GM12878 (cell line): Measurements from ENCODE around the gene IL4. TPM values are rescaled to one million over a fixed set of nuclear protein-coding genes. Genes with fewer than 3 reads are reported as not detected.

Experiments
- ATAC-seq: fragments of 200-7000 bp; cut with Tn5 transposase; 3 replicates; pipeline ENCODE4 v1.9.1; 2020; ENCODE audit warnings: mild to moderate bottlenecking, moderate library complexity
- BruUV-seq: library from RNA; stranded (reverse); fragments of 400-500 nt; replicated peaks from 2 replicates; lab custom pipeline; 2021; lab: Mats Ljungman, UMichigan
- CTCF ChIA-PET: fragments of 300-600 bp; sonication (Branson Sonifier 250); formaldehyde crosslinking; extraction: SDS; loops from one replicate; lab custom pipeline; 2021; ENCODE audit warnings: inconsistent platforms; lab: Yijun Ruan, JAX
- POLR2A ChIA-PET: fragments of 350-600 bp; formaldehyde crosslinking; extraction: SDS; loops from one replicate; lab custom pipeline; 2021; ENCODE audit warnings: inconsistent platforms; lab: Charles Lee
- RAD21 ChIA-PET: fragments of 300-600 bp; sonication (Branson Sonifier 250); formaldehyde crosslinking; loops from one replicate; lab custom pipeline; 2023; ENCODE audit warnings: antibody characterized with exemption; ENCODE audit not compliant: unreplicated experiment; lab: Charles Lee
- SMC1A ChIA-PET: fragments of 300-600 bp; sonication (Branson Sonifier 250); formaldehyde crosslinking; loops from one replicate; lab custom pipeline; 2023; ENCODE audit not compliant: unreplicated experiment, uncharacterized antibody; lab: Charles Lee
- DNase-seq: peaks from one replicate; pipeline ENCODE4 v3.0.0-alpha.2; 2011; ENCODE audit warnings: low read depth, low spot score
- FAIRE-seq: peaks from 3 replicates; lab custom pipeline; 2011; peaks lifted over from hg19 to GRCh38; lab: Jason Lieb, UNC
- H2AFZ ChIP-seq: 2 replicates; pipeline ENCODE4 v1.6.0; 2011; ENCODE audit warnings: low read depth, low read length, control low read depth; ENCODE audit not compliant: control insufficient read depth
- H3K27ac ChIP-seq: 2 replicates; pipeline ENCODE4 v1.5.1; 2011; ENCODE audit warnings: control low read depth; ENCODE audit not compliant: control insufficient read depth, insufficient read depth
- H3K27me3 ChIP-seq, 2 experiments: replicated peaks in 1 of 2; 2 replicates each; pipeline versions ENCODE4 v1.6.0 to v1.6.1; 2011; ENCODE audit warnings: low read length in 1 of 2; ENCODE audit not compliant: control insufficient read depth in 2 of 2, insufficient read depth in 2 of 2
- H3K36me3 ChIP-seq, 2 experiments: 2 replicates each; pipeline ENCODE4 v1.5.1; 2011; ENCODE audit warnings: low read length in 1 of 2; ENCODE audit not compliant: control insufficient read depth in 2 of 2, insufficient read depth in 2 of 2
- H3K4me1 ChIP-seq: 2 replicates; pipeline ENCODE4 v1.6.1; 2011; ENCODE audit warnings: mild to moderate bottlenecking, low read length, moderate library complexity, mixed read lengths; ENCODE audit not compliant: control insufficient read depth, insufficient read depth
- H3K4me2 ChIP-seq: 2 replicates; pipeline ENCODE4 v1.6.0; 2011; ENCODE audit warnings: control low read depth; ENCODE audit not compliant: control insufficient read depth, insufficient read depth
- H3K4me3 ChIP-seq: fragments of 200-600 bp; sonication (generic); 2 replicates; pipeline ENCODE4 v1.5.1; 2016
- H3K79me2 ChIP-seq: 2 replicates; pipeline ENCODE4 v1.6.0; 2011; ENCODE audit warnings: low read length; ENCODE audit not compliant: control insufficient read depth, insufficient read depth
- H3K9ac ChIP-seq: 2 replicates; pipeline ENCODE4 v1.8.0; 2011; ENCODE audit warnings: low read length, control low read depth, mixed read lengths; ENCODE audit not compliant: control insufficient read depth, insufficient read depth
- H3K9me3 ChIP-seq: replicated peaks from 3 replicates; pipeline ENCODE4 v1.5.1; 2011; ENCODE audit warnings: mild to moderate bottlenecking, low read length; ENCODE audit not compliant: control insufficient read depth, insufficient read depth
- H4K20me1 ChIP-seq: 2 replicates; pipeline ENCODE4 v1.6.0; 2011; ENCODE audit not compliant: control insufficient read depth, insufficient read depth
- IKZF2 ChIP-seq, 2 experiments: fragments of 450-650 bp; IDR thresholded peaks; 2 replicates each; pipeline ENCODE4 v1.6.1; 2017; ENCODE audit warnings: mild to moderate bottlenecking in 2 of 2, moderate library complexity in 2 of 2
- MTA3 ChIP-seq: IDR thresholded peaks from 2 replicates; pipeline ENCODE4 v1.6.1; 2012; ENCODE audit warnings: low read length, inconsistent platforms, borderline replicate concordance
- NFXL1 ChIP-seq: fragments of 450-650 bp; IDR thresholded peaks from 2 replicates; pipeline ENCODE4 v1.6.1; 2017; ENCODE audit warnings: antibody characterized with exemption, mild to moderate bottlenecking, borderline replicate concordance
- POLR2AphosphoS5 ChIP-seq: IDR thresholded peaks from 2 replicates; pipeline ENCODE4 v1.6.1; 2011; ENCODE audit warnings: mild to moderate bottlenecking, low read length, inconsistent platforms
- RCOR1 ChIP-seq: conservative IDR thresholded peaks from 2 replicates; pipeline ENCODE4 v1.6.1; 2012; ENCODE audit warnings: low read depth, low read length, improper control_type of control experiment
- ZZZ3 ChIP-seq: IDR thresholded peaks from 2 replicates; pipeline ENCODE4 v1.6.1; 2011; ENCODE audit warnings: low read depth; ENCODE audit not compliant: control insufficient read depth, insufficient read length
- WGBS: methylation state at CpG from one replicate; pipeline ENCODE4 v1.1.6; 2016; ENCODE audit warnings: low lambda C conversion rate; ENCODE audit not compliant: insufficient replicate concordance, insufficient coverage; ENCODE audit errors: missing lambda C conversion rate; 5-methylcytosine and 5-hydroxymethylcytosine counted together
- in situ Hi-C: fragments of 300-500 bp; cut with MboI; formaldehyde crosslinking; loops from 9 replicates; pipeline ENCODE4 v1.14.3; 2018; ENCODE audit warnings: mixed read lengths
- intact Hi-C: fragments of 100-400 bp; cut with micrococcal nuclease; formaldehyde crosslinking; loops from one replicate; pipeline ENCODE4 v1.14.2; 2022; ENCODE audit not compliant: unreplicated experiment
- polyA plus RNA-seq, 11 experiments: library from polyadenylated mRNA; depleted of rRNA in 4 of 11; unstranded in 6 of 11; stranded (reverse) in 5 of 11; fragments of >200 nt; fragmentation: Nextera tagmentation in 4 of 11; fragmentation: Illumina TruSeq in 1 of 11; extraction: Ambion mirVana in 4 of 11; extraction: Trizol in 1 of 11; gene quantifications; 1 replicate in 1 of 11; 2 replicates in 10 of 11; pipeline versions ENCODE4 v1.2.1 to v1.2.3, GENCODE V29; 2011 to 2016; ENCODE audit warnings: inconsistent platforms in 2 of 11, missing spikeins in 2 of 11, low read depth in 1 of 11
- total RNA-seq, 4 experiments: library from RNA; depleted of rRNA in 3 of 4; stranded (reverse); fragments of >200 nt in 3 of 4; fragmentation: Illumina TruSeq in 1 of 4; extraction: Trizol in 1 of 4; gene quantifications; 2 replicates each; pipeline versions ENCODE4 v1.2.1 to v1.2.3, GENCODE V29; 2013 to 2021
- TF ChIP-seq, protein P1 (sequence below): fragments of 150-350 bp; IDR thresholded peaks from 2 replicates; pipeline ENCODE4 v1.6.1; 2016; ENCODE audit warnings: low read depth, low read length
- TF ChIP-seq, protein P2 (sequence below): fragments of 450-650 bp; IDR thresholded peaks from 2 replicates; pipeline ENCODE4 v1.6.1; 2017; ENCODE audit warnings: borderline replicate concordance
- TF ChIP-seq, protein P3 (sequence below): fragments of 450-650 bp; IDR thresholded peaks from 2 replicates; pipeline ENCODE4 v1.6.1; 2018; ENCODE audit warnings: borderline replicate concordance, mild to moderate bottlenecking; ENCODE audit not compliant: partially characterized antibody
- TF ChIP-seq, protein P4 (sequence below): fragments of 450-650 bp; IDR thresholded peaks from 2 replicates; pipeline ENCODE4 v1.6.1; 2017; ENCODE audit warnings: mild to moderate bottlenecking, low read depth, inconsistent platforms; ENCODE audit not compliant: poor library complexity, severe bottlenecking

IL4 gene
- total and polyA plus RNA-seq, 10 of the 15 experiments (the other 5 are each of a cell fraction or from before 2014, with no cell fraction given): 0.20 to 0.80 (median 0.50) TPM; not detected in 7

DNA sequence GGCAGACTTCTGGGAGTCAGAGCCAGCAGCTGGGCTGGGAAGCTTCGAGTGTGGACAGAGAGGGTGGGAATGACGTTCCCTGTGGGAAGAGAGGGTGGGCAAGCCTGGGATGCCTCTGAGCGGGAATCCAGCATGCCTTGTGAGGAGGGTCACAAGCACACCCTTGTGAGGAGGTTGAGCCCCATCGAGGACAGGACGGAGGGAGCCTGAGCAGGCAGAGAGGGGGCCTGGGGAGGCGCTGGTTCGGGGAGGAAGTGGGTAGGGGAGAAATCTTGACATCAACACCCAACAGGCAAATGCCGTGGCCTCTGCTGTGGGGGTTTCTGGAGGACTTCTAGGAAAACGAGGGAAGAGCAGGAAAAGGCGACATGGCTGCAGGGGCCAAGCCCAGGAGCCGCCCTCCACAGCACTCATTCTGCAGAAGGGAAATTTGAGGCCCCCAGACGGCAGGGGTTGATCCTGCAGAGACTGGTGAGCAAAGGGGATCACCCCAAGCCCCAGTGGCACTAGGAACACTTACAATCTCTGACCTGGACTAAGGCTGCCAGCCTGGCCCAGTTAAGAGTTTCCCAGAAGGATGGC, 16.9 kb upstream of the IL4 start (continued):
- TF ChIP-seq NFXL1 (no peak), RCOR1 (no peak), ZZZ3 (no peak), IKZF2 (IDR thresholded peaks at IDR 0.05) (peak in 1 of 2 experiments; percentile 42; a peak in 1 of 4 replicates), MTA3 (no peak)
- TF ChIP-seq, protein P1, sequence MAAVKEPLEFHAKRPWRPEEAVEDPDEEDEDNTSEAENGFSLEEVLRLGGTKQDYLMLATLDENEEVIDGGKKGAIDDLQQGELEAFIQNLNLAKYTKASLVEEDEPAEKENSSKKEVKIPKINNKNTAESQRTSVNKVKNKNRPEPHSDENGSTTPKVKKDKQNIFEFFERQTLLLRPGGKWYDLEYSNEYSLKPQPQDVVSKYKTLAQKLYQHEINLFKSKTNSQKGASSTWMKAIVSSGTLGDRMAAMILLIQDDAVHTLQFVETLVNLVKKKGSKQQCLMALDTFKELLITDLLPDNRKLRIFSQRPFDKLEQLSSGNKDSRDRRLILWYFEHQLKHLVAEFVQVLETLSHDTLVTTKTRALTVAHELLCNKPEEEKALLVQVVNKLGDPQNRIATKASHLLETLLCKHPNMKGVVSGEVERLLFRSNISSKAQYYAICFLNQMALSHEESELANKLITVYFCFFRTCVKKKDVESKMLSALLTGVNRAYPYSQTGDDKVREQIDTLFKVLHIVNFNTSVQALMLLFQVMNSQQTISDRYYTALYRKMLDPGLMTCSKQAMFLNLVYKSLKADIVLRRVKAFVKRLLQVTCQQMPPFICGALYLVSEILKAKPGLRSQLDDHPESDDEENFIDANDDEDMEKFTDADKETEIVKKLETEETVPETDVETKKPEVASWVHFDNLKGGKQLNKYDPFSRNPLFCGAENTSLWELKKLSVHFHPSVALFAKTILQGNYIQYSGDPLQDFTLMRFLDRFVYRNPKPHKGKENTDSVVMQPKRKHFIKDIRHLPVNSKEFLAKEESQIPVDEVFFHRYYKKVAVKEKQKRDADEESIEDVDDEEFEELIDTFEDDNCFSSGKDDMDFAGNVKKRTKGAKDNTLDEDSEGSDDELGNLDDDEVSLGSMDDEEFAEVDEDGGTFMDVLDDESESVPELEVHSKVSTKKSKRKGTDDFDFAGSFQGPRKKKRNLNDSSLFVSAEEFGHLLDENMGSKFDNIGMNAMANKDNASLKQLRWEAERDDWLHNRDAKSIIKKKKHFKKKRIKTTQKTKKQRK: no peak

DNA sequence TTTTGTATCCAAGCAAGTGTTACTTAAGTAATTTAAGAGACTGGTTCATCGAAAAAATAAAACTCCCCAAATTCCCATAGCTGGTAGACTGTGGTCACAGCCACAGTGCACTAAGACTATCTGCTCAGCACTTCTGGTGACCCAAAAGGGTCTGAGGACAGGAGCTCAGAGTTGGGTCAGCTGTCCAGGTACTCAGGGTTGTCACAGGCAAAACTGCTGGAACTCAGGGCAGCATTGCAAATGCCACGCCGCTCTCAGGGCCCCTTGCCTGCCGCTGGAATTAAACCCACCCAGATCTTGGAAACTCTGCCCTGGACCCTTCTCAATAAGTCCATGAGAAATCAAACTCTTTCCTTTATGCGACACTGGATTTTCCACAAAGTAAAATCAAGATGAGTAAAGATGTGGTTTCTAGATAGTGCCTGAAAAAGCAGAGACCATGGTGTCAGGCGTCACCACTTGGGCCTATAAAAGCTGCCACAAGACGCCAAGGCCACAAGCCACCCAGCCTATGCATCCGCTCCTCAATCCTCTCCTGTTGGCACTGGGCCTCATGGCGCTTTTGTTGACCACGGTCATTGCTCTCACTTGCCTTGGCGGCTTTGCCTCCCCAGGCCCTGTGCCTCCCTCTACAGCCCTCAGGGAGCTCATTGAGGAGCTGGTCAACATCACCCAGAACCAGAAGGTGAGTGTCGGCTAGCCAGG, 16.0 kb upstream of the IL4 start, which contains the start of gene IL13:
Gene IL13, plus strand, starts transcription at position 498 of the 705 bp plus-strand sequence. Its CDS starts 14 bp downstream, at position 512.
- Histone ChIP-seq H3K9ac (no peak within 1 kb of the TSS), H3K9me3 (no peaks in the 10 kb centered on the region), H4K20me1 (no peaks in the 10 kb centered on the region), H3K4me1 (peaks cover 55% of the 10 kb centered on the region), H3K79me2 (no peaks in the 10 kb centered on the region), H3K4me2 (no peak within 1 kb of the TSS), H3K4me3 (no peak within 1 kb of the TSS), H3K27me3 (no peaks in the 10 kb centered on the region), H3K27ac (no peak within 1 kb of the TSS), H3K36me3 (no peaks in the 10 kb centered on the region), H2AFZ (no peak within 1 kb of the TSS)
- no peak for FAIRE-seq
- ChIA-PET POLR2A (interaction anchor here (6.1 to 10.8 kb wide), 2 partner anchors 17 kb away, joined by 53 to 118 read pairs; partner anchors contain the start of gene IL4), CTCF (interaction anchor here (0.7 to 1.5 kb wide), 7 partner anchors 16 to 162 kb away, joined by 3 to 10 read pairs (median 3); no protein-coding TSS in a partner anchor), SMC1A (interaction anchor here (0.8 to 12.1 kb wide), 12 partner anchors 10 to 163 kb away, joined by 3 to 156 read pairs (median 4); partner anchors contain the start of gene IL4), RAD21 (interaction anchor here (1.0 to 9.2 kb wide), 6 partner anchors 17 to 451 kb away, joined by 3 to 113 read pairs (median 4); partner anchors contain the start of gene CCNI2)
- intact Hi-C loops (no loop called here), in situ Hi-C loops (no loop called here)
- no peak for ATAC-seq
- 97% methylated on average over 12 of the region's 12 CpGs for WGBS
- BruUV-seq: no TSS peak
- no peak for DNase-seq
- no peak for TF ChIP-seq POLR2AphosphoS5
- TF ChIP-seq, protein P2, sequence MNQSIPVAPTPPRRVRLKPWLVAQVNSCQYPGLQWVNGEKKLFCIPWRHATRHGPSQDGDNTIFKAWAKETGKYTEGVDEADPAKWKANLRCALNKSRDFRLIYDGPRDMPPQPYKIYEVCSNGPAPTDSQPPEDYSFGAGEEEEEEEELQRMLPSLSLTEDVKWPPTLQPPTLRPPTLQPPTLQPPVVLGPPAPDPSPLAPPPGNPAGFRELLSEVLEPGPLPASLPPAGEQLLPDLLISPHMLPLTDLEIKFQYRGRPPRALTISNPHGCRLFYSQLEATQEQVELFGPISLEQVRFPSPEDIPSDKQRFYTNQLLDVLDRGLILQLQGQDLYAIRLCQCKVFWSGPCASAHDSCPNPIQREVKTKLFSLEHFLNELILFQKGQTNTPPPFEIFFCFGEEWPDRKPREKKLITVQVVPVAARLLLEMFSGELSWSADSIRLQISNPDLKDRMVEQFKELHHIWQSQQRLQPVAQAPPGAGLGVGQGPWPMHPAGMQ: no peak
- TF ChIP-seq, protein P3, sequence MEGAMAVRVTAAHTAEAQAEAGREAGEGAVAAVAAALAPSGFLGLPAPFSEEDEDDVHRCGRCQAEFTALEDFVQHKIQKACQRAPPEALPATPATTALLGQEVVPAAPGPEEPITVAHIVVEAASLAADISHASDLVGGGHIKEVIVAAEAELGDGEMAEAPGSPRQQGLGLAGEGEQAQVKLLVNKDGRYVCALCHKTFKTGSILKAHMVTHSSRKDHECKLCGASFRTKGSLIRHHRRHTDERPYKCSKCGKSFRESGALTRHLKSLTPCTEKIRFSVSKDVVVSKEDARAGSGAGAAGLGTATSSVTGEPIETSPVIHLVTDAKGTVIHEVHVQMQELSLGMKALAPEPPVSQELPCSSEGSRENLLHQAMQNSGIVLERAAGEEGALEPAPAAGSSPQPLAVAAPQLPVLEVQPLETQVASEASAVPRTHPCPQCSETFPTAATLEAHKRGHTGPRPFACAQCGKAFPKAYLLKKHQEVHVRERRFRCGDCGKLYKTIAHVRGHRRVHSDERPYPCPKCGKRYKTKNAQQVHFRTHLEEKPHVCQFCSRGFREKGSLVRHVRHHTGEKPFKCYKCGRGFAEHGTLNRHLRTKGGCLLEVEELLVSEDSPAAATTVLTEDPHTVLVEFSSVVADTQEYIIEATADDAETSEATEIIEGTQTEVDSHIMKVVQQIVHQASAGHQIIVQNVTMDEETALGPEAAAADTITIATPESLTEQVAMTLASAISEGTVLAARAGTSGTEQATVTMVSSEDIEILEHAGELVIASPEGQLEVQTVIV: no peak
- TF ChIP-seq, protein P4, sequence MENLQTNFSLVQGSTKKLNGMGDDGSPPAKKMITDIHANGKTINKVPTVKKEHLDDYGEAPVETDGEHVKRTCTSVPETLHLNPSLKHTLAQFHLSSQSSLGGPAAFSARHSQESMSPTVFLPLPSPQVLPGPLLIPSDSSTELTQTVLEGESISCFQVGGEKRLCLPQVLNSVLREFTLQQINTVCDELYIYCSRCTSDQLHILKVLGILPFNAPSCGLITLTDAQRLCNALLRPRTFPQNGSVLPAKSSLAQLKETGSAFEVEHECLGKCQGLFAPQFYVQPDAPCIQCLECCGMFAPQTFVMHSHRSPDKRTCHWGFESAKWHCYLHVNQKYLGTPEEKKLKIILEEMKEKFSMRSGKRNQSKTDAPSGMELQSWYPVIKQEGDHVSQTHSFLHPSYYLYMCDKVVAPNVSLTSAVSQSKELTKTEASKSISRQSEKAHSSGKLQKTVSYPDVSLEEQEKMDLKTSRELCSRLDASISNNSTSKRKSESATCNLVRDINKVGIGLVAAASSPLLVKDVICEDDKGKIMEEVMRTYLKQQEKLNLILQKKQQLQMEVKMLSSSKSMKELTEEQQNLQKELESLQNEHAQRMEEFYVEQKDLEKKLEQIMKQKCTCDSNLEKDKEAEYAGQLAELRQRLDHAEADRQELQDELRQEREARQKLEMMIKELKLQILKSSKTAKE: no peak
